NCI-H2029 treated with DMSO at 0.1 percent for 48 hours (cell line): ENCODE data around the gene KBTBD6.
"Not testable (repeated sequence)": the region's sequence is repeated elsewhere in the genome, so short reads cannot be mapped to it uniquely, and the experiment has no call there.

Experiments used
- DNase-seq: peaks from one replicate; lab custom pipeline; 2025; lab: John Stamatoyannopoulos, UW

The KBTBD6 gene

DNA sequence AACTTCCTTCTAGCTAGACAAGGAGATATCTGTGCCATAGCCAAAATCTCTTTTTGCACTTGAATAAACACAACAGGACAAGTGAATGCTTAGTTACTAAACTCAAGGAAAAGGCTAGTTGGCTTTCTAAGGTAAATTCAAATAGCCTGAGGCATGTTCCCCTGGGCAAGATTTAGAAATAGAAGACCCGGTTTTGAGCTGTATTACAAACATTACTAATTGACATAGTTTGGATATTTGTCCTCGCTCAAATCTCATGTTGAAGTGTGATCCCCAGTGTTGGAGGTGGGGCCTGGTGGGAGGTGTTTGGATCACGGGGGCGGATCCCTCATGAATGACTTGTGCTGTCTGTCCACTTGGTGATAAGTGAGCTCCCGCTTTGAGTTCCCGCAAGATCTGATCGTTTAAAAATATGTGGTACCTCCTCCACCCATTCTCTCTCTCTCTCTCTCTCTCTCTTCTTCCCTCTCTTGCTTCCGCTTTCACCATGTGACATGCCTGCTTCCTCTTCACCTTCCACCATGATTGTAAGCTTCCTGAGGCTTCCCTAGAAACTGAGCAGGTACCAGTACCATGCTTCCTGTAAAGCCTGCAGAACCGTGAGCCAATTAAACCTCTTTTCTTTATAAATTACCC lies 3.9 kb upstream of the KBTBD6 start:
- DNase-seq: no peak

DNA sequence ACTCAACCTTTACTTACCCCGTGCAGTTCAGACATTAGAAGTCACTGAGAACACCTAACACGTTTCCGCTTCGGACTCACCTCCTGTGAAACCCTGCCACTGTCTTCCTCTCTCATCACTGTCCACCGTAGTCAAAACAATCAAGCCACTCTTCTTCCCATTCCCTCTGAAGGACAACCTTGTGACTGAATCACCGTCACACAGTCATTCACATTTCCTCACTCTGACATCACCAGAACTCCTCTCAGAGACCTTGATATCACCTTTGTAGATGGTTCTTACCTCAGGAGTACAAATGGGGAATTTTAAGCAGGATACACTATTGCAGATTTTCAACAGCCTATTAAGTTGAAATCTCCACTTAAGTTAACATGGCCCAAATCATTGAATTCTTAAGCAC lies 1.3 kb upstream of the KBTBD6 start:
- DNase-seq: no peak

DNA sequence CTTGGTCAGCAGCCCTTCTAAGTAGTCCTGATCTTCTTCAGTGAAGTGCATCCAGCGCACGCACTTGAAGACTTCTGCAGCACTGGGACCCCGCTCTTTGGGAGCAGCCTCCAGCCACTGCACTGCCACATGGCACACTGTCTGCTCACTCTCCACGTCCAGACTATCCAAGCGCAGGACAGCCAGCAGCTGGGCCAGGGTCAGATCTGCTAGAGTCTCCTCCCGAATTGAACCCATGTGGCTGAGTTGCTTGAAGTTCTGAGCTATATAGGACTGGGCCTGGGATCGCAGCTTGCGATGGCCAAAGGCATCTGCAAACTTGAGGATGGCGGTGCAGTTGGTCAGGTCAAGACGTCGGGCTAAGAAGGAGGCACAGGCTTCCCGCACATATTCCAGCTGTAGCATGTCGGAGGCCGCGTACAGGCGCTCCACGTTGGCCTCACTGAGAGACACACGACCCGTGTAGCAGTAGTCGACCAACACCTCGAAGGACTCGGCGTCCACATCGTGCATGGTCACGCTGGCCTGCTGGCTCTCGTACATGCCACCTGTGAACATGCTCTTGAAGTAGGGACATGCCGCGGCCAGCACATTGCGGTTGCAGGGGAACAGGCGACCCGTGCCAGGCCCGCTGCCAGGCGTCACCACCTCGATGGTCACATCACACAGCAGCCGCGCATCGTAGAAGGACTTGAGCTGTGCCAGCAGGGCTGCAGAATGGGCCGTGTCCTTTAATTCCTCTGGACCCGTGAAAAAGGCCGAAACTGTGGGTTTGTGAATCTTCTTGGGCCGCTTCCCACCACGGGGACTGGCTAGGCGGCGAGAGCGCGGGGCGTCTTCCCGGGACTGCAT lies 716 bp downstream of the KBTBD6 start:
- DNase-seq: not testable (repeated sequence)

DNA sequence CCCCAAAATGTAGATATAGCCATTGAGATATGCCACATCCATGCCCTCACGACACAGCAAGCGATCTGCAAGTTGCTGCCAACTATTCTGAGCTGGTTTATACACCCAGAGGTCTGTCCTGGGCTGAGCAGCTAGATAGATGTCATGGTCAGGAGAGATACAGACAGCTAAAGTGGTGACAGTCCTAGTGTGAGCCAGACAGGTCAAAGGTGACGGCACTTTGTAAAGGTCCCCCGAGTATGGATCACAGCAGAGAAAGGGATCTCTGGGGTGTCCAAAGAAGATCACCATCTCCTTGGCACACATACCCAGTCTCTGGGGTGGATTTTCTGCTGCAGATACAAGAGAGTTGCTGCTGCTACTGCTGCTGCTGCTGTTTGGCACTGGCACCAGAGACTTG lies 1.4 kb downstream of the KBTBD6 start:
- not testable (repeated sequence) for DNase-seq

DNA sequence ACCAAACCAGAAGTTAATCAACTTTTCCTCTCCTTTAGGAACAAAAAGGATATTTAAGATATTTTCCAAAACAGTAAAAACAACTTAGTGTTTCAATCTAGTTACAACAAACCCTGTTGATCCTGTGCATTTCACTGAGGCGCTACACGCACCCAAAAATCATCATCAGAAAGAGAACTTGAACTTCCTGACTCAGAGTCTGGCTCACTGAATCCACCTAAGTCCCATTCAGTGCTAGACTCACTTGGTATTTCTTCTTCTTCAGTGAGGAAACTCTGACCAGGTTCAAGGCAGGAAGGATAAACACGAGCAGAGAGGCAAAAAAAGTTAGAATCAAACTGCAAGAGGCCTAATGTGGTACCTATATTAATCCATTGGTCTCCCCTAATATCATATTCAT lies 2.2 kb downstream of the KBTBD6 start:
- no peak for DNase-seq

DNA sequence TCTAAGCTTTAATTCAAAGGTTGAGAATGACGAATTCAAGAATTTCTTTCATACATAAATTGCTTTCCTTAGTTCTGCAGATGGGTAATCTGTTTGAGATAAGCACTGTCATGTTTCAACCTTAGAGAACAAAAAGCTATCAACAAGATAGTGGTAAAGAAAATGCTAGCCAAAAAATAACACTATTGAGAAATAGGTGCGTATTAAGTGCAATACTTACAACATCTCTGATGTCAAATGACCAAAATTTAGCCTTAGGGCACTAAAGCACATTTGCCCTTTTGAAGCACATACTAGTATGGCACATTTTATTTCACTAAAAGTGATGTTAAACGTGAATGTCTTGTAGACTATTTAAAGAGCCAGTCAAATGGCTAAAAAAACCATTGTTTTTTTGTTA lies 4.9 kb downstream of the KBTBD6 start:
- DNase-seq: no peak

DNA sequence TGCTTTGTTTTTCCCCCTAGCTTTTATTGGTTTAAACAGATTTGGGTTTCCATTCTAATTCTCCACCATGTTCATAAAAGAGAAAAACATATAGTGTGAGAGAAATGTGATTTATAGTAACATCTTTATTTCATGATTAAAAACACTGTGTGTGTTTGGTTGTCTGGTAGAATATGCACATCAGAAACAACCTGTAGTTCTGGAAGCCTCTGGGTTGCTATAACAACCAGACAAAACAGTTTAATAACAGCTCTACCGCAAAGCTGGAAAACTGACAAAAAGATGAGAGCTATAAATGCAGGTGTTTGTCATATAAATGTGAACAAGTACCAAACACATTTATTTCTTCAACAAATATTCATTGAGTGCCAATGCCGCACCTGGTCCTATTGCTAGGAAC lies 9.8 kb downstream of the KBTBD6 start:
- DNase-seq: peak; percentile 30

DNA sequence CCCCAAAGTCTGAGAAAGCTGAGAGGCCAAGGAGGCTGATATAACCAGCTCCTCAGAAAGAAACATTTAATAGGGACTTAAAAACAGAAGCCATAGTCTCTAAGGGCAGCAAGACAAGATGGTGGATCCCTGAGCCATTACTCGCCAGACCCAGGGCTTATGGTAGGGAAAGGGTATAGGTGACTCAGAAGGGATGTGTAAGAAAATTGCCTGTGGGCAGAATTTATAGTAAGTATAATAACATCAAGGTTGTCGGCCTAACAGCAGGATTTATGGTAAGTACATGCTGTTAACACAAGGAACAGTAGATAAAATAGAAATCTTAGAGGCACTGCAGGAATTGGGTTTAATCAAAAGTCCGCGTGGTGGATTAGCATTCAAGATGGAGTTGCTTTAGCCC lies 14.7 kb downstream of the KBTBD6 start:
- no peak for DNase-seq

DNA sequence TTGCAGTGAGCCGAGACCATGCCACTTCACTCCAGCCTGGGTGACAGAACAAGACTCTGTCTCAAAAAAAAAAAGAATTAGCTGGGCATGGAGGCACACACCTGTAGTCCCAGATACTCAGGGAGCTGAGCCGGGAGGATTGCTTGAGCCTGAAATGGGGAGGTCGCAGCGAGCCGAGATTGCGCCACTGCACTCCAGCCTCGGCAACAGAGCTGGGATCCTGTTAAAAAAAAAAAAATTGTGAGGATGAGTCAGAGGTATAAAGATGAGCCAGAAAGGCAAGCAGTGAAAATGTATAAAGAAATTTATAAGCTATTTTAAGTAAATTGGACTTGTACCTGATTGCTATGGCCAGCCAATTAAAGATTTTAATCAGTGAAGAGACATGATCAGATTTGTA lies 21.1 kb downstream of the KBTBD6 start:
- no peak for DNase-seq

DNA sequence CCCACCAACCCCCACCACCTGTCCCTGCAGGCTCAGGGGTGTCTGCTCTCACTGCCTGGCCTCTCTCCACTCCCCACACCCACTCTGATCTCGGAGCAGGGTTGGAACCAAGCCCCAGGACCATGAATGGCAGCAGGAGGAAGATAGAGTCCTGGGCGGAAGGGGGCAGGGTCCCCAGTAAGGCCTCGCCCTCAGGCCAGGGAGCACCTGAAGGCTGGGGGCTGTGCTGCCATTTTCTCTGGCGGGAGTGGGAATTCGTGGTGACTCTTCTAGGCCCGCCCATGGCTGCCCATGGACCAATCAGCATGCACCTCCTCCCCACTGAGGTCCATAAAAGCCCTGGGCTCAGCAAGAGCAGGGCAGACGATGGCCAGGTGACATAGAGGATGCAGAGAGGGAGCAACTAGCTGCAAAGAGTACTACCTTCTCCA lies 25.0 kb downstream of the KBTBD6 start:
- DNase-seq: no peak

DNA sequence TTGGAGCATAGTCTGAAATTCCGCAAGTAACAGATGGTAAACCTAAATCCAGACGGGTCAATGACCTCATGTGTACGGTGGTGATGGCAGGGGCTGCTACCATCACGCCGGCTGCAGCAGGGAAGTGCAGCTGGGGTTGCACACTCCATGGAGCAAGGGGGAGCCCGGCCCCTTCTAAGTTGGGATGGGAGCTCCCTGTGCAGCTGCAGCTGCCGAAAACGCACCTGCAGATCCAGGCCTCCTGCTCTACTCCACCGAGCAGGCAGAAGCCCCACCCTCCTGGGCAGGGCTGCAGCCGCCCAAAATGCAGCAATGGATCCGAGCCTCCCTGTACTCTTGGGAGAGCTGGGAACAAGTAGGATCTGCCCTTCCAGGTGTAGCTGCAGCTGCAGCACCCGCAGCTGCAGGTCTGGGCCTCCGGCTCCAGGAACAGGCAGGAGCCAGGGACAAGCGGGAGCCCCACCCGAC lies 25.5 kb downstream of the KBTBD6 start:
- DNase-seq: no peak

DNA sequence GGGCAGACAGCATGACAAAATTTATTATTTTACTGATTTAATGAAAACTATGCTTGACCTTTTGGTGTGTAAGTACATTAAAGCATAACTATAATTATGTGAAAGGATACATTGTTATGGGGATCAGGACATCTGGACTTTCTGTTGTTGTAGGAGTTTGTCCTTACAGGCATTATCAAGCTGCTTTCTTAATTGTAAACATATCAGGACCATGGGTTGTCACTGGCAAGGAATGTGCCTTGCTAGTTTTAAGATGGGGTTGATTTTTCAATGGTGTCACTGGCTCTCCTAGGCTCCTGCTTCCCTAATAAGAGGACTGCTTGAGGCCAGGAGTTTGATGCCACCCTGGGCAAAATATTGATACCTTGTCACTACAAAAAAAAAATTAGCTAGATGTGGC lies 32.6 kb downstream of the KBTBD6 start:
- no peak for DNase-seq

DNA sequence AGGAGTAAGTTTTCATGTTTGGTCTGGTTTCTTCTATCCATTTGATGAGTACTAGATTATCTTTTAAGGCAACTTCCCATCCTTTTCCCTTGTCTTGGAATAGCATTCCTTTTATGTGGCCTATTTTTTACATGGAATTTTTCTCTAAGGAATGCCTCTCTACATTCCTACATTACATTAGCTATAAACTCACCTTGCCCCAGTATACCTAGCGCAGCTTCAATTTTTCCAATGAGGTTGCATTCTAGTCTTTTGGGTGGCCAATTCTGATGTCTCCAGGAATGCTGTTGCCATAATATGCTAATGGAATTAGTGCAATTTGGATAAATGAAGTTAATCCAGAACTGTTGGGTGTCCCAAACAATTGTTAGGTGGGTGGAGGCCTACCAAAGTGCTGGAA lies 33.8 kb downstream of the KBTBD6 start:
- DNase-seq: no peak

DNA sequence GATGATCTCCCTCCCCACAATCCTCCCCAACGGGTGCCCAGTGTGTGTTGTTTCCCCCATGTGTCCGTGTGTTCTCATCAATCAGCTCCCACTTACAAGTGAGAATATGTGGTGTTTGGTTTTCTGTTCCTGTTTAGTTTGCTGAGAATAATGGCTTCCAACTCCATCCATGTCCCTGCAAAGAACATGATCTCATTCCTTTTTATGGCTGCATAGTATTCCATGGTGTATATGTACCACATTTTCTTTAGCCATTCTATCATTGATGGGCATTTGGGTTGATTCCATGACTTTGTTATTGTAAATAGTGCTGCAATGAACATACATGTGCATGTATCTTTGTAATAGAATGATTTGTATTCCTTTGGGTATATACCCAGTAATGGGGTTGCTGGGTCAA lies 36.9 kb downstream of the KBTBD6 start:
- DNase-seq: not testable (repeated sequence)

DNA sequence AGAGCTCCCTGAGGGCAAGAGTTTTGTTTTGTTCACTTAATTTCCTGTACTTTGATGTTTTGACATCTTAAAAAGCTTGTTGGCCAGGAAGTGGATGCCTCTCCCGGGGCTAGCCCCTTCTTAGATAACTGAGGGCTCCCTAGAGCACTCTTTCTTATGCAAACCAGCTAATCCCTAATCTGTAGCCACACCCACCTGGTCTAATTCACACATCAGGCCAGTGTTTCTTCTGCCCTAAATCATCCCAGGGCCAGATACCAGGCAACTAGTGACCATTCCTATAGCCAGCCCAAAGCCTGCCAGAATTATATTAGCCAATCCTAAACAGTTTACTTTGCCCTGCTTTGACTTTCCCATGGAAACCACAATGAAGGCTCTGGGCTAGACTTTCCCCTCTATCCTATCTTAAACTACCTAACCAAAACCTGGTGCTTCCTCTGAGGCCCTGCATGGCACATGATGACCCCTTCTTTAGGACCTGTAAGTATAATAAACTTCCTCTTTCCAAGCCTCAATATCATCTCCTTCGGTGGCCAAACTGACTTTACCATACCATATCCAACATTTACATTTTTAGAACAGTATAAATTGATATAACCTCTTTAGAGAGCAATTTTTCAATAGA lies 46.5 kb downstream of the KBTBD6 start:
- no peak for DNase-seq

DNA sequence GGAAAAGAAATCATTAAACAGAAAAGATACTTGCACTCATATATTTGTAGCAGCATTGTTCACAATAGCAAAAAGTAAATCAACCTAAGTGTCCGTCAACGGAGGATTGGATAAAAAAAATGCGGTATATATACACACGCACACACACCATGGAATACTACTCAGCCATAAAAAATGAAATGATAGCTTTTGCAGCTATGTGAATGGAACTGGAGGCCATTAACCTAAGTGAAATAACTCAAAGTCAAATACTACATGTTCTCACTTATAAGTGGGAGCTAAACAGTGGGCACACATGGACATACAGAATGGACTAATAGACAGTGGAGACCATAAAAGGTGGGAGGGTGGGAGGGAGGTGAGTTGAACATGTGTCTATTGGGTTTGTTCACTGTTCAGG lies 52.9 kb downstream of the KBTBD6 start:
- DNase-seq: no peak
